Lung (tissue), 12 donors: ENCODE data around the gene POLD4. TPM values are rescaled to one million over a fixed set of nuclear protein-coding genes. Genes with fewer than 3 reads are reported as not detected.

Source experiments
- ATAC-seq: fragments of 200-7000 bp; cut with Tn5 transposase; one replicate; pipeline ENCODE4 v1.9.1; 2020; ENCODE audit warnings: moderate number of reproducible peaks; ENCODE audit not compliant: insufficient read depth, low FRiP score
- DNase-seq, 3 donors: peaks; one replicate each; pipeline ENCODE4 v3.0.0-alpha.2; 2013 to 2017
- H3K27ac ChIP-seq, 2 donors: one replicate each; pipeline ENCODE4 v1.5.1; 2013; ENCODE audit warnings: mild to moderate bottlenecking in 2 of 2, moderate library complexity in 2 of 2, control low read depth in 1 of 2, inconsistent platforms in 1 of 2, low read depth in 1 of 2, low read length in 1 of 2
- H3K27me3 ChIP-seq, 3 donors: one replicate each; pipeline ENCODE4 v1.5.1; 2013; ENCODE audit warnings: low read length in 2 of 3; ENCODE audit not compliant: control insufficient read depth in 3 of 3, insufficient read depth in 3 of 3
- H3K36me3 ChIP-seq, 4 donors: one replicate each; pipeline ENCODE4 v1.5.1; 2013; ENCODE audit warnings: low read length in 4 of 4, mild to moderate bottlenecking in 1 of 4, moderate library complexity in 1 of 4; ENCODE audit not compliant: control insufficient read depth in 4 of 4, insufficient read depth in 4 of 4
- H3K4me1 ChIP-seq, 5 donors: one replicate each; pipeline ENCODE4 v1.5.1; 2013; ENCODE audit warnings: low read length in 5 of 5, mild to moderate bottlenecking in 2 of 5, moderate library complexity in 1 of 5; ENCODE audit not compliant: control insufficient read depth in 5 of 5, insufficient read depth in 5 of 5
- H3K4me3 ChIP-seq: one replicate; pipeline ENCODE4 v1.5.1; 2013; ENCODE audit warnings: mild to moderate bottlenecking, control low read depth, moderate library complexity
- H3K9ac ChIP-seq, 2 donors: one replicate each; pipeline ENCODE4 v1.5.1; 2013; ENCODE audit warnings: low read length in 2 of 2, control low read depth in 1 of 2; ENCODE audit not compliant: insufficient read depth in 1 of 2
- H3K9me3 ChIP-seq, 4 donors: one replicate each; pipeline ENCODE4 v1.5.1; 2013; ENCODE audit warnings: low read length in 3 of 4, mild to moderate bottlenecking in 1 of 4, moderate library complexity in 1 of 4; ENCODE audit not compliant: control insufficient read depth in 4 of 4, insufficient read depth in 3 of 4
- CTCF ChIP-seq: IDR thresholded peaks from 2 replicates; pipeline ENCODE4 v1.5.1; 2012; ENCODE audit warnings: mild to moderate bottlenecking; ENCODE audit errors: control extremely low read depth, extremely low read depth
- WGBS, 2 donors: extraction: QIAGEN DNeasy Blood & Tissue Kit; methylation state at CpG; one replicate each; pipeline ENCODE4 v1.1.7; 2013; 5-methylcytosine and 5-hydroxymethylcytosine counted together
- polyA plus RNA-seq, 2 donors: library from polyadenylated mRNA; stranded (reverse); fragments of 200-250 nt; gene quantifications; one replicate each; pipeline ENCODE4 v1.2.1, GENCODE V29; 2013
- total RNA-seq, 2 donors: library from RNA; depleted of rRNA in 1 of 2; stranded (reverse); fragments of >200 nt in 1 of 2; gene quantifications; one replicate each; pipeline ENCODE4 v1.2.1, GENCODE V29; 2014 to 2021
- donor health status: control.
- donor health status: control.
- donor health status: Bipolar disorder and iron deficiency.
- donor health status: healthy.
- donor health status: DM: yes; HTN: yes; CAD: no.

POLD4 gene
- total and polyA plus RNA-seq, 4 donors = 27.4 to 183 (median 101) TPM

- Histone ChIP-seq H3K9me3 (no peaks in the 10 kb centered on the region), H3K4me3 (no peak overlapping the region), H3K9ac (no peak overlapping the region), H3K36me3 (peaks cover 0 to 12% (median 7%) of the 10 kb centered on the region in 4 donors), H3K4me1 (peaks cover 9 to 71% (median 43%) of the 10 kb centered on the region in 5 donors), H3K27me3 (no peaks in the 10 kb centered on the region), H3K27ac (peak overlapping the region in 1 of 2 donors; percentile 49)
- 29 to 36% methylated on average over 25 of the region's 25 CpGs for WGBS, 2 donors
- DNase-seq (peak; percentile 85 to 90 (median 89)), ATAC-seq (no peak)
- no peak for TF ChIP-seq CTCF
Observed at GRCh38 chr11:67366961-67367760, 13.8 kb upstream of the POLD4 start.

- Histone ChIP-seq H3K4me1 (peaks cover 9 to 65% (median 38%) of the 10 kb centered on the region in 5 donors), H3K27me3 (no peaks in the 10 kb centered on the region), H3K9me3 (no peaks in the 10 kb centered on the region), H3K4me3 (no peak overlapping the region), H3K9ac (no peak overlapping the region), H3K27ac (peak overlapping the region in 1 of 2 donors; percentile 49), H3K36me3 (peaks cover 0 to 12% (median 7%) of the 10 kb centered on the region in 4 donors)
- 48 to 58% methylated on average over 6 to 8 of the region's 8 CpGs for WGBS, 2 donors
- no peak for TF ChIP-seq CTCF
- DNase-seq = peak; percentile 84 to 93 (median 87)
- ATAC-seq = no peak
Observed at GRCh38 chr11:67366546-67366945, 13.2 kb upstream of the POLD4 start.

GRCh38 chr11:67365736-67366444 is 12.5 kb upstream of the POLD4 start:
- WGBS, 2 donors = 52 to 71% methylated on average over 14 of the region's 14 CpGs
- Histone ChIP-seq H3K36me3 (peaks cover 0 to 12% (median 7%) of the 10 kb centered on the region in 4 donors), H3K27ac (peak overlapping the region in 1 of 2 donors; percentile 49)

More at GRCh38 chr11:67365736-67366444, 12.5 kb upstream of the POLD4 start:
- ATAC-seq (no peak), DNase-seq (peak in 2 of 3 donors; percentile 51 to 68)
- Histone ChIP-seq H3K9ac (no peak overlapping the region), H3K4me3 (no peak overlapping the region), H3K4me1 (peaks cover 9 to 59% (median 32%) of the 10 kb centered on the region in 5 donors), H3K27me3 (no peaks in the 10 kb centered on the region), H3K9me3 (no peaks in the 10 kb centered on the region)
- no peak for TF ChIP-seq CTCF
